GM19239 (cell line): ENCODE data around the gene SPDL1.

ENCODE experiments used
- DNase-seq: peaks from one replicate; pipeline ENCODE4 v3.0.0; 2011; ENCODE audit warnings: low spot score; ENCODE audit not compliant: insufficient read length
- FAIRE-seq: peaks from 2 replicates; lab custom pipeline; 2011; peaks lifted over from hg19 to GRCh38; lab: Jason Lieb, UNC

SPDL1 gene

GRCh38 chr5:169627551-169627950 is 44.0 kb downstream of the SPDL1 start:
- DNase-seq (no peak), FAIRE-seq (no peak)

GRCh38 chr5:169628892-169629291 is 45.3 kb downstream of the SPDL1 start:
- no peak for FAIRE-seq
- DNase-seq, result no peak

GRCh38 chr5:169629847-169630548 is 46.4 kb downstream of the SPDL1 start:
- FAIRE-seq, result no peak
- no peak for DNase-seq

GRCh38 chr5:169631360-169631759 is 47.8 kb downstream of the SPDL1 start:
- FAIRE-seq, result no peak
- no peak for DNase-seq

GRCh38 chr5:169632946-169633345 is 49.4 kb downstream of the SPDL1 start:
- FAIRE-seq (no peak), DNase-seq (no peak)

- DNase-seq, result no peak
- no peak for FAIRE-seq
These were observed 51.0 kb downstream of the SPDL1 start for GRCh38 chr5:169634606-169635005.

- DNase-seq (no peak), FAIRE-seq (peak; percentile 18)
These were observed 52.4 kb downstream of the SPDL1 start for GRCh38 chr5:169635936-169636335.

- peak; percentile 95 for FAIRE-seq
- DNase-seq, result no peak
These were observed 53.0 kb downstream of the SPDL1 start for GRCh38 chr5:169636477-169637084.

- DNase-seq (peak; percentile 72), FAIRE-seq (no peak)
These were observed 53.5 kb downstream of the SPDL1 start, which contains the start of gene DOCK2 for GRCh38 chr5:169637085-169637548. Gene DOCK2 (plus strand): TSS chr5:169637275. CDS start chr5:169637327, 52 bp downstream.

GRCh38 chr5:169637549-169638121 is 54.1 kb downstream of the SPDL1 start:
- peak; percentile 95 for FAIRE-seq
- peak; percentile 52 for DNase-seq

GRCh38 chr5:169641253-169641652 is 57.7 kb downstream of the SPDL1 start:
- FAIRE-seq (no peak), DNase-seq (no peak)

GRCh38 chr5:169646856-169647255 is 63.3 kb downstream of the SPDL1 start:
- no peak for FAIRE-seq
- DNase-seq, result no peak

GRCh38 chr5:169647566-169647965 is 64.0 kb downstream of the SPDL1 start:
- DNase-seq, result no peak
- peak; percentile 79 for FAIRE-seq

- FAIRE-seq, result no peak
- no peak for DNase-seq
These were observed 65.2 kb downstream of the SPDL1 start for GRCh38 chr5:169648725-169649310.

GRCh38 chr5:169649486-169649885 is 65.9 kb downstream of the SPDL1 start:
- peak; percentile 4 for FAIRE-seq
- no peak for DNase-seq

- peak; percentile 91 for FAIRE-seq
- DNase-seq, result no peak
These were observed 67.2 kb downstream of the SPDL1 start for GRCh38 chr5:169650701-169651331.

- DNase-seq (no peak), FAIRE-seq (no peak)
These were observed 68.0 kb downstream of the SPDL1 start for GRCh38 chr5:169651526-169651925.

- FAIRE-seq (no peak), DNase-seq (no peak)
These were observed 68.5 kb downstream of the SPDL1 start for GRCh38 chr5:169652057-169652456.

GRCh38 chr5:169653091-169653490 is 69.5 kb downstream of the SPDL1 start:
- DNase-seq (no peak), FAIRE-seq (no peak)
